HG02623 (cell line): ENCODE data around the gene HLA-DQB1.
A peak's percentile ranks its signal among the peaks of the same experiment; 100 is the strongest.

Experiments used
- ATAC-seq: cut with Tn5 transposase; IDR thresholded peaks from one replicate; pipeline ENCODE4 v1.9.1; 2021; ENCODE audit warnings: moderate library complexity; ENCODE audit not compliant: unreplicated experiment

HLA-DQB1 gene

DNA sequence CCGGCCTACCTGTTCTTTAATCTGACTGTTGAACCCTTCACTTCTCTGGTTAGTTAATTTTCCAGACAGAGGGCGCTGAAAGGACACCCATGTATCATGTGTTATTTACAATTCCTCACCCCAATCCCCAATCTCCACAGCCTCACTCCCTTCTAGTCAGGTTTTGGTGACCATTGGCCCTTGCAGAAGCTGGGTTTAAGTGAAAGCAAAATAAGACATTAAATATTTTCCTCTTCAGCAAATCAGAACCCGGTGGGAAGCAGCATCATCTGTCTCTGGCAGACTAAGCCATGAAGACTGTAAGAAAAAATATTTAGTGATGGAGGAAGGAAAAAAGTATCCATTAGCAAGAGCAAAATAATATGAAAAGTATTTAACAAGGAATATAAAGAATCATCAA lies 38.6 kb downstream of the HLA-DQB1 start:
- peak; percentile 38 for ATAC-seq

DNA sequence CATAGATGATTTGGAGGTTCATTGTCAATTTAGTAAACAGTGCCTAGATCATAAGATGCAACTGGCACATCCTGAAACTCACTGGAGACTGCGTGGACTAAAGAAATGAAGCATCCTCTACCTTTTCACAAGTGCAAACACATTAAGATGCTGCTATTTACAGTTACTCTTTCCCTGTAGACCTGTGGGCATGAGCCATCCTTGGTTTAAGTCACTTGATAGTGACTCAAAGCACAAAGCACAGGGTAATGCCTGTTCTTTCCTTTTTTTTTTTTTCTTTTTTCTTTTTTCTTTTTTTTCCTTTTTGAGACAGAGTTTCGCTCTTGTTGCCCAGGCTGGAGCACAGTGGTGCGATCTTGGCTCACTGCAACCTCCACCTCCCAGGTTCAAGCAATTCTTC lies 39.2 kb downstream of the HLA-DQB1 start:
- no peak for ATAC-seq

DNA sequence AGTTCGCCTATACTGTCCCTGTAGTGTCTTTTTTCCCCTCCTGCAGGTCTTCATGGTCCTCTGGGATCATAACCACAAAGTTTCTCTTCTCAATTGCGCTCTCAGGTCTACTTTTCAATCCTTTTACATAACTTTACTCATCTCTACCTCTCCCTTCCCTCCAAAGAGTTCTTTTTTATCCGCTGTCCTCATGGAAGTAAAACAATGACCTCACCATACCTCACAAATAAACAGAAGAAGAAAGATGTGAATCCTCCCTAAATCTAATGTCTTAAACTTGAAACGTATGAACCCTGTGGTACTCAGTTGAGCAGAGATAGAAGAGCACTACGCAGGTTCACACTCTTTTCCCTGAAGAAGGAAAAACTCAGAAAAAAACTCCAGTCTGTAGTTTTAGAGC lies 41.3 kb downstream of the HLA-DQB1 start:
- no peak for ATAC-seq

DNA sequence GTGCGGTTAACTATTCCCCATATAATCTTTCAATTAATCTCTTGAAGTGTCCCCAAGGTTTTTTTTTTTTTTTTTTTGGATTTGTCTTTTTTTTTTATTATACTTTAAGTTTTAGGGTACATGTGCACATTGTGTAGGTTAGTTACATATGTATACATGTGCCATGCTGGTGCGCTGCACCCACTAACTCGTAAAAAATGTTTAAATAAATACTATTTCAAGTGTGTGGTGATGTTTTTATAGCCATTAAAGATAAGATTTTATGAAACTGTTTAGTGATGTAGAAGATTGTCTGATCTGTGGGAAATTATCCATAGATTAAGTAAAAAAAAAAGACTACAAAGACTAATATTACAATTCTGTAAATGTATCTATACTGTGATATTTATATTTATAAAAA lies 41.9 kb downstream of the HLA-DQB1 start:
- no peak for ATAC-seq

DNA sequence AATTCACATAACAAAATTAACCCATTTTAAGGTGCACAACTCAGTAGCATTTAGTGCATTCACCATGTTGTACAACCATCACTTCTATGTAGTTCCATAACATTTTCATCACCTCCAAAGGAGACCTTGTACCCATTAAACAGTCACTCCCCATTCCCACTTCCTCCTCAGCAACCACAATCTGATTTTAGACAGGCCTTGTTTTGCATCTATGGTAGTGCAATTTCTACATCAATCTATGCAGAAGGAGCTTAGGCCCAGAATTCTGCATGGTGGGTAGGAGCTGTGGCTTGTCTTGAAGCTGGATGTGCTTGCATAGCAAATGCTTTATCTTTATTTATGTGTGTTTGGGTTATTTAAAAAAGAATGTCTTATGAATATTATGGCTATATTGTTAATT lies 42.8 kb downstream of the HLA-DQB1 start:
- no peak for ATAC-seq

DNA sequence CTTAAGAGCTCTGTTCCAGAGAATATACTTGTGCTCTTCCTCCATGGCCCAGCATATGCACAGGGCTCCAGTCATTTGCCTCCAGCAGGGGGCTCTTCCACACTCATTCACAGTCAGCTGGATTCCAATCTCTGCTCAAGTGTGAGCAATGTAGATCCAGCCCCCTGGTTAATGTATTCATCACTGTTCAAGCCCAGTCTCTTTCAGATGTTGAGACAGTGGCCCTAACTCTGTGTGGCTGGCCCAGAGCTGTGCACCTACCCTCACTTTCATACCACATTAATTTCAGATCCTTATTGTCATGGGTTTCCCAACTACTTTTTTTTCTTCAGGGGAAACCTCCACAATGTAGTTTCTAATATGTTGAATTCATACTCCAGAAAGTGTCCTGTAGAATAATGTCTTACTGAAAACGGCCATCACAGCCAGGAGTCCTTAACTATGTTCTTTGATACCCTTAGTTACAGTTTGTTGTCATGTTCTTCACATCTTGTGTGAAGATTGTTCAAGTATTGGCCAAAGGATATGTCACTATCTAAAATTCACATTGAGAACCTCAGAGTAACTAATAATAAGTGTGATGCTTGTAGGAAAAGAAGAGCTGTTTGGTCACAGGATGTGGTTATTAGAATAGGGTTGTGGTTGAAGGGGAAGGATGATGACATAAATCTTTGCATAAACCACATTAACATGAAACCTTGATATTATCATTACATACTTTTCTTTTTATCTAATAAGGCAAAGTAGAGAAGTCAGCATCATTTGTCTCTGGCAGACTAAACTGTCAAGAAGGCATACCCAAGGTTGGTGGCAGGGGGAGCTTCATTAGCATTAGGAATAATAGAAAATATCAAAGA lies 43.7 kb downstream of the HLA-DQB1 start:
- peak; percentile 57 for ATAC-seq

DNA sequence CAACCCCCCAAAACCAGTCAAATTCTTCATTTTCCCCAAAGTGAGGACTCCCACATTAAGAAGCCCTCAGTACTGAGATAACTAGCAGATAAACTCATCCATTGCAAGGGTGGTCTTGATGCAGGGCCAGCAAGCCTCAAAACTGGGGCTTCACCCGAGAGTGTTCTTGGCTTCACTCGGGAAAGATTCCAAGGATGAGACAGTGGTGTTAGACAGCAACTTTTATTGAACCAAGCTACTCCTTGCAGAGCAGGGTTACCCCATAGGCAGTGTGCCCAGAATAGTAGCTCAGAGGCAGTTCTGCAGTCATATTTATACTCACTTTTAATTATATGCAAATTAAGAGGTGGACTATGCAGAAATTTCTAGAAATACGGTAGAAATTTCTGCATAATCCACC lies 45.1 kb downstream of the HLA-DQB1 start:
- no peak for ATAC-seq

DNA sequence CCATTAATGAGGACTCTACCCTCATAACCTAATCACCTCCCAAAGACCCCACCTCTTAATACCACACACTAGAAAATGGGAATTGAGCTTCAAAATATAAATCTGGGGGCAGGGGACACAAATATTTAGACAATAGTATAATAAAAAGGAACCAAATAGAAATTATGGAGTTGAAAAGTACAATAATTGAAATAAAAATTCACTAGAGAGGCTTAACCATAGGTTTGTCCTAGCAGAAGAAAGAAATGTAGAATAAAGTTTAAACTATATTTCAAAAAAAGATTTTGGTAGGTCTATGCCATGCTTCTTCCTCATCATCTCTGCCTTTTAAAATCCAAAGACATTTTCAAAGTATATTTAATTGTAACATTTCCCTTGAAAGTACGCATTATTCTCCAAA lies 48.7 kb downstream of the HLA-DQB1 start:
- ATAC-seq = no peak

DNA sequence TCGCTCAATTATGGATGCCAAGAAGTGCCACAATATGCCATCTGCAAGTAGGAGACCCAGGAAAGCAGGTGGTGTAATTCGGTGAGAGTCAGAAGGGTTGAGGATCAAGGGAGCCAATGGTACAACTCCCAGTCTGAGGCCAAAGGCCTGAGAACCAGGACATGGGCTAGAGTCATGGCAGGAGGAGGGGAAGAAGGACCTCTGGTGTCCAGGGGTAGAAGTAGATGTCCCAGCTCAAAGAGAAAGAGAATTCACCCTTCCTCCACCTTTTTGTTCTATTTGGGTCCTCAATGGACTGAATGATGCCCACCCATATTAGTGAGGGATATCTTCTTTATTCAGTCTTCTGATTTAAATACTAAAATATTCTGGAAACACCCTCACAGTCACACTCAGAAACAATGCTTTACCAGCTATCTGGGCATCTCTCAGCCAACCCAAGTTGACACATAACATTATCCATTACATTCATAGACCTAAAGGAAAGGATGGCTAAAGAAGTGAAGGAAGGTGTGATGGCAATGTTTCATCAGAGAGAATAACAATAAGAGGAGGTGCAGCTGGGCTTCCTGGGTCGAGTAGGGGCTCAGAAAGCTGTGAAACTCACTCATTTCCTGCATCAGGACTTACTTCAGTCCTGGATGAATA lies 50.4 kb downstream of the HLA-DQB1 start:
- no peak for ATAC-seq

DNA sequence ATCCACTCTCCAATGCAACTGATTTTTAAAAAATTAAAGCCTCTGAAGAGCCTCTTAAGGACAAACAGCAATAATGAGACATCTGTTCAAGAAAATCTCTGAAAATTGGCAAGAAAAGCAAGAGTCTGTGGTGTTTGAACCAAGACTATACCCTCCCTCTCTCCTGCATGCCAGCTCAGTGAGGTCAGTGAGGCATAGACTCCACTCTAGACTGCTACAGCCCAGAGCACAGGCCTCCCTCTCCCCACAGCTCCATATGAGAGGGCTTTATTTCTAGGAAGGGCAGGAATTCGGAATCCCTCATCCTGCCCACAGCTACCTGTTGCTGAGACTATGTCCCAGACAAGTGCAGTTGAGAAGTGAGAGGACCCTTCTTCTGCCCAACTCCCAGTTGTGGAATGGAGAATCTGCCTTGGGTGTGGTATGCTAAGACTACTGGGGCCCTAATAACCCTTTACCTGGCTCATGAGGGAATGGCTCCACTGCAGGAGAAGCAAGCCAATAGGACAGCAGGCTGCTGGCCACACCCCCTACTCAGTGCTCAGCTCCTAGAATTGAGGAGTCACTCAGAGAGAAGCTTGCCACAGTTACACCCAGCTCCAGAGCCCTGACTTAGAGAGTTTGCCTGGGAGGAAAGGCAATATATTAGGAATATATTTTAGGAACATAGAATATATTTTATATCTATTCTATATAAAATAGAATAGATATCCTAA lies 51.9 kb downstream of the HLA-DQB1 start:
- ATAC-seq = no peak

DNA sequence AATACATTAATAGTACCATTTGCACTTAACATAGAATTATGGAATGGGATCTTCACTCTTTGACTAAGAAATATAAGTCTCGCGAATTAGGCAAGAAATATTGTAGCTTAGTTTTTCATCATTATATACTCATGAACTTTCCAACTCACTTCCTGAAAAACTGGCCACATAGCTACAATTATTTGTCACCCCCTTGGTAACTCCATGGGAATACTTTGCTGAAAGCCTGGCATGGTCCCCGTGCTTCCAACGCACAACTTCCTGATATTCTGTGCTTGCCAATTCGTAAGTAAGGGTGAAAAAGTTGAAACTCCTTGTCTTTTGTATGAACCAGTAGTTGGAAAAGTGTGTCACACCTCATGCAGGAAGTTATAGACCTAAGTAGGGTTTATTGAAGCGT lies 53.0 kb downstream of the HLA-DQB1 start:
- no peak for ATAC-seq

DNA sequence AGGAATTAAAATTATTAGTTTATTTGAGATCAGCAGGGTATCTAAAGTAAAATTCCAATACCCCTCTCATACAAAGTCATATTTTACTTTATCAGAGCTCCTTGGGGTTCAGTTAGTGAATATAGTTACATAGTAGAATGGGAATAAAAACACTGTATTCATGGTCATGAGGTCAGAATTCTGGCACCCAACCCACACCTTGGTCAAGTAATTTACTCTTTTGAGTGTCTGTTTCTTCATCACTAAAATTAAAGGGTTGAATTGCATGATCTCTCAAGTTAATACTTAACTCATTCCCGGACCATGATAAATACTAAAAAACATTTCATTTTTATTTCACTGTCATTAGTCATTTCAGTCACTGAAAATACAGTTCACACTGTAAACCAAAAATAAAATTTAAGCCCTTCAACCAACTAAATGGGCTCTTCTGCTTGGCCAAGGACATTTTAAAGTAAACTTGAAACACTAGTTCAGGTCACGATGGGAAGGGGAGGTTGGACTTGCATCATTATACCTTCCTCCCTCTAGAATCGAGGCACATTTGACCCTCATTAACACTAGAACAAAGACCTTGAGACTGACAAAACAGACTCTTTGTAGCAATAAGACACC lies 55.7 kb downstream of the HLA-DQB1 start:
- ATAC-seq = no peak

DNA sequence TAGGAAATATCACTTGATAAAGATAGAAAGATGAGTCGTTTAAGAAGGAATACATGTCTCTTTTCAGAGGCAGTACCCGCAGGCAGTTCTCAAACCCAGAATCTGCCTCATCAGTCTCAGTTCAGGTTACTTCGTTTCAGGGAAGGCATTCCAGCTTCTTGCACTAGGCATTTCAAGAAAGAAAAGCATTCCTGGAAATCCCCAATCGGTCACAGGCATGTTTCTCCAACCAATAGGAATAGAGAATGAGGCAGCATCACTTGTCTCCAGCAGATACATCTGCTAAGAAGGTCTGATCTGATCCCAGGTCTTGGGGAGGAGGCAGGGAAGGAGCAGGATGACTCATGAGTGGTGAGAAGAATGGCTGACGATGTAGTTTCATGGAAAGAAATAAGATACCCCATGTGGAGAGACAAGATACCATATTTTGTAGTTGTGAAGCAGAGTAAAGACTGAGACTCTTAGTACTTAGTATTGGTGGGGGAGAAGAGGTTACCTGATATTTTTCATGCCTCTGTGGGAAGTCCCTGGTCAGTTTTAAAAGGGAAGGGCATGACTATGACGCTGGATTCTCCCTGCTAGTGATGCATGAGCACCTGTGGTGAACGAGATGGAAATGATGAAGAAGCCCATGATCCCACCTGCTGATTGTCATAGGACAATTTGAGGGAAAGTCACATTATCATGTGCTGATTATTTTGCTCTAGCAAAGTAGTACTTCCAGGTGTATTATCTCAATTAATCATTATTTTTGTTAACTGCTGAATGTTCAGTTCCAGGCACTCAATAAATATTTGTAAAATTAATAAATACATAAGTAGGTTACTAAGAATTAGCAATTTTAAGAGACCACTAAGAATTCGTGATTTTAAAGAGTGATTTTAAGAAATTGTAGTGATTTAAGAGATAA lies 56.5 kb downstream of the HLA-DQB1 start:
- ATAC-seq = peak; percentile 88
